GM18526 (cell line): ENCODE measurements around the gene ACAD8.

Experiments
- POLR2A ChIP-seq: IDR thresholded peaks from 3 replicates; pipeline ENCODE4 v1.6.1; 2011; ENCODE audit not compliant: insufficient read length; ENCODE audit errors: extremely low read depth

The ACAD8 gene

DNA sequence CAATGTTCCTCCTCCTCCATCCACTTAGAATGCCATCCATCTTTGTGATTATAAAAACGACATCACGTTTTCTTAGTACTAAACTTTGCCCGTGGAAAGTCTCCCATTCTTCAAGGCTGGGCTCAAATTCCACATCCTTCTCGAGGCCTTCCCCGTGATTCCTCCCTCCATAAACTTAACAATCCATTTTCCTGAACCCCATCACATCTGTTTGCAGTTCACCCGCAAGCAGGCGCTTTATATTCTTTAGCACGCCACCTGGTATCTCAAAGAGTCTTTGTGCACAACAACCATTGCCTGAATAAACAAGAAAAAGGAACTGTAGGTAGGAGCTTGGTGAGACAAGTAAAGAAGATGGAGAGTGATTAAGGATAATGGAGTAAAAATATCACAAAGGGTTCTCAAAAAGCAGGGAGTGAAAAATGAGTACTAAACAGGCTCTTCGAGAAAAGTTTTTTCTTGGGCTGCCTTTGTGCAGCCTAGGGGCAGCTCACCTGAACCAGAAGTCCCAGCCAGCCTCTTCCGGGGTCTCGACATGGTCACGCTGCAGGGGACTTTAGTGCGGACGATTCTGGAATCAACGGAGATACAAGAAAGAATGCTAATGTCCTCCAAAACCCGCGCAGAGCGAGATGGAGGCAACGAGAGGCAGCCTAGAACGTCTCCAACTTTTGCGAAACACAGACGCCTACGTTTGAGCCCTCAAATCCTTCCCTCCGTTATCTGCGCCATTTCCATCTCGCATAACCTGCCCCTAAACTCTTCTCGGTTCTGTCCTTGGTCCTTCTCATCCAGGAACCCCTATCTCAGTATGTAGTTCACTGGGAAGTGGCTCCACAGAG is 801 bp upstream of the ACAD8 start:
- TF ChIP-seq POLR2A: no peak

DNA sequence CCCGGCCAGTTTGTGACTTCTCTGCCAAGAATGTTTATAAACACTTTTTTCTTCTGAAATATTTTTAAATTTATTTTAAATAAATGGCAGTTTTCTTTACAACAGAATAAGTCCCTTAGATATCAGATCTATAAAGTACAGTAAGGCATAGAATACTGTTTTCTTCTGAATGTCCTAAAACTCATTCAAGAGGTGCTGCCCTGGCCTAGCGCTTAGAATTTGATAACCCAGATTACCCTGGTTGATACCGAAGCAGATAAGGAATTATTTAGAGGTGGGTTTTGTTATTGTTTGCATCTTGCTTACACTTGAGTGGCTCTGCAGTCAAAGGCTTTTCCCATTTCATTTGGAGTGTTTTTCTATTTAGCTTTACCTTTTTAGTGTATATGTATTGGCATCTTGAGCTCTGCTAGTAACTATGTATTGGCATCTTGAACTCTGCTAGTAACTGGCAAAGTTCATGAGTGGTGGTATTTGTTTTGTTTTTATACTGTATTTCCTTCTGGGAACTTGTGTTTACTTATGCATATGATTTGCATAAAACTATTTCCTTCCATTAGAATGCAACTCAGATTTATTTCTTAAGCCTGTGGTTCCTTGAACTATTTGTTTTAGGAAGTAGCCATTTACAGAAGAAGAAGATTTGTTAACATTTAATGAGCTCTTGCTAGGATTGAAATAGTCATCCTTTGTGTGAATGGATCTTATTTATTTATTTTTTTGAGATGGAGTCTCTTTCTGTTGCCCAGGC is 1.2 kb downstream of the ACAD8 start:
- TF ChIP-seq POLR2A: no peak

DNA sequence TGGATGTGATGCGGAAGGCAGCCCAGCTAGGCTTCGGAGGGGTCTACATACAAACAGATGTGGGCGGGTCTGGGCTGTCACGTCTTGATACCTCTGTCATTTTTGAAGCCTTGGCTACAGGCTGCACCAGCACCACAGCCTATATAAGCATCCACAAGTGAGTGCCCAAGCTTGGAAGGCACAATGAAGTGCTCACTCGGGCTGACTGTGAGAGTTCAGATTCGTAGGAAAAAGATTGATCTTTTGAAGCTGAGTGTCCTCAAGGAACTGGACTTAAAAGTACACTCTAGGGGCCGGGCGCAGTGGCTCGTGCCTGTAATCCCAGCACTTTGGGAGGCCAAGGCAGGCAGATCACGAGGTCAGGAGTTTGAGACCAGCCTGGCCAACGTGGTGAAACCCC is 3.7 kb downstream of the ACAD8 start:
- TF ChIP-seq POLR2A: no peak

DNA sequence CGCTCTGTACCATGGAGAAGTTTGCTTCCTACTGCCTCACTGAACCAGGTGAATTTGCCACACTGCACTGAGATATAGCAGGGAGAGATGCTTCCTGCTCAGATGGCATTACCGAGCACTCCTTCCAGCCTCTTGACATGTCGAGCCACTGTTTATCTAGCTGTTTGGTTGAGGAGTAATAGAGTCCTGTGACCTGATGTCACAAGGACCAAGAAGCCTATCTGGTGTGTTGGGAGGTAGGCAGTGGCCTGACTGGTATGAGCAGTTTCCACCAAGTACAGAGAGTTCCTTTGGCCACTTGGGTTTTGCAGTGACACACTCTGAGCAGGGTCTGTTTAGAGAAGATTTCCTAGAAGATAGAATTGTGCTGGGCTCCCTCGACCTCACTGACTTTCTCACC is 5.2 kb downstream of the ACAD8 start:
- no peak for TF ChIP-seq POLR2A

DNA sequence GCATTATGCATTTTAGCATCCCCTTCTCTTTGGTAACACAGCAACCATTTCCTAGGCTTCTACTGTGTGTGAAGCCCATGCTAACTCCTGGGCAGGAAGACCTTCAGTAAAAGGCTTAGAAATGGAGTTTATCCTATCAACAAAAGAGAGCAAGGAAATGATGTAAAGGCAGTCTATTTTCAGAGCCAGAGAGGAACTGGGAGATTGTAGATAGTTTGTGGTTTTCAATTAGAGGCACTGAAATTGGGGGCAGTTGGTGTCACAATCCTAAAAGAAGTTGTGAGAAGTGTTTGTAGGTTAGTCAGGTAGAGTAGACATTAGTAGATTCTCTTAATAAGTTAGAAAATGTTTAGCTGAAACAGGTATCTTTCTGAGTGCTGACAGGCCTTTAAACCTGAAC is 7.1 kb downstream of the ACAD8 start:
- no peak for TF ChIP-seq POLR2A

DNA sequence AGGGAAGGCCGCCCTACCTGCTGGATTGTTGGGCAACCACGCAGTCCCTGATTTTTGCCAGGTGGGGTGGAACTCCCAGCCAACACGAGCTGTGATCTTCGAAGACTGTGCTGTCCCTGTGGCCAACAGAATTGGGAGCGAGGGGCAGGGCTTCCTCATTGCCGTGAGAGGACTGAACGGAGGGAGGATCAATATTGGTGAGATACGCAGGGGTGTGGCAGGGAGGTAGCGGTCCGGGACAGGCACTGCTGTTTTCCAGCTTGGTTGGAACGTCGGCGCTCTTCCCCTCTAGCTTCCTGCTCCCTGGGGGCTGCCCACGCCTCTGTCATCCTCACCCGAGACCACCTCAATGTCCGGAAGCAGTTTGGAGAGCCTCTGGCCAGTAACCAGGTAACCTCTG is 7.6 kb downstream of the ACAD8 start:
- no peak for TF ChIP-seq POLR2A

DNA sequence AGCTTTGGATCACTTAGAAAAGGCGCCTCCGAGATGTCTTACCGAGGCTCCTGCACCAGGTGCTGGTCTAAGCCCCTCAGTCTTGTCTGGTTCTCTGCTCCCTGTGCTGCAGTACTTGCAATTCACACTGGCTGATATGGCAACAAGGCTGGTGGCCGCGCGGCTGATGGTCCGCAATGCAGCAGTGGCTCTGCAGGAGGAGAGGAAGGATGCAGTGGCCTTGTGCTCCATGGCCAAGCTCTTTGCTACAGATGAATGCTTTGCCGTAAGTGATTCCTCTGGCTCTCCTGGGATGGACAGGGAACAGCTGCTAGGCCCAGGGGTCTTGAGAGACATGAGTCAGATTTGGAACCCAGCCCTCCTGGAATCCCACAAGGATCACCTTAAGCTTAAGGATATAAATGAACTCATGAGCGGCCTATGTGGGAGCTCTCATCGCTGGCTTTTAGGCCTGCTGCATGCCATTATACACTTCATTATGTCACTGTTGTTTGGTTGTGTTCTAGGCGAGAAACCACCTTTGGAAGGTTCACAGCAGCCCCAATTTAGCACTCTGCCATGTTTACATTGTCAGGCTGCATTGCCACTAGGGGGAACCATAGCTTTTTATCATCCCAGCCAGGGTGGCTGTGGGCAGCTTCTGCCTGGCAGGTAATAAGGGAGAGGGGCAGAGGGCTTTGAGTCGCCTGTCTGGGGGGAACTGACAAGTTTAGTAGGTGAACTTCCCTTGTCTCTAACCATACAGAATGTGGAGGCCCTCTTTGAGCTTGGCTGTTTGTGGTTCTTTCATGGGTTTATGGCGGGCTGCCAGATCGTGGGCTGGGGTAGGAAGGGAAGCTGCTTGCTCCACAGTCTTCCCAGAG is 8.5 kb downstream of the ACAD8 start:
- TF ChIP-seq POLR2A: no peak

DNA sequence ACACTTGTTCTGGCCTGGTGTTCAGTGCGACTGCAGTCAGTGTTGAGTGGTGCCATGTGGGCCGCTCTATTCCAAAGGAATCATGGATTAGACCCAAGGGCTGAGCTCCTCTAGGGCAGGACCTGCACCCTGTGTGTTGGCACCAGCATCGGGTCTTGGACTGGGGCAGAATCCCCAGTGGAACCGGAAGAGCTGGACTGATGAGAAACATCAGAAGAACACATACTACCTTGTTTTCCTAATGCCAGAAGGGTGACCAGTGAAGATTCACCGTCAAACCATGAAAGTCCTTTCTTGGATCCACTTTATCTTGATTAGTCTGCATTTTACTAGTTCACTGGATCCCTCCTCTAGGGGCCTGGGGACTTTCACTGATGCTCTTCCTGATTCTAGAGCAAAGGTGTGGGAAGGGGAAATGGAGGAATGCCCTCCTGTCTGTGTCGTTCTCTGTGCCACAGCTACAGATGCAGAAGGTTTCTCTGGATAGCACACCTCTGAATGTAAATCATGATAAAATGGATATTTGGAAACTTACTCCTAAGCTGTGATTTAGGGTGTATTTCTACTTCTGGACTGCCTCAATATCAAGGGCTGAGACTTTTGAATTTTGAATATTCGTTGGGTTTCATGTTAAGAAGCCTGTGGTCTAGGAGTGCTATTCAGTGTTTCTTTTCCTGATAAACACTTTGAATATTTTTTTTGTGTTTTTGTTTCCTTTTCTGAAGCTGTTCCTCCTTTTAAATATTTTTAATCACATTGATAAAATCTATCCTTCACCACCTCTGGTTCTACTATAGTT is 11.8 kb downstream of the ACAD8 start:
- no peak for TF ChIP-seq POLR2A

DNA sequence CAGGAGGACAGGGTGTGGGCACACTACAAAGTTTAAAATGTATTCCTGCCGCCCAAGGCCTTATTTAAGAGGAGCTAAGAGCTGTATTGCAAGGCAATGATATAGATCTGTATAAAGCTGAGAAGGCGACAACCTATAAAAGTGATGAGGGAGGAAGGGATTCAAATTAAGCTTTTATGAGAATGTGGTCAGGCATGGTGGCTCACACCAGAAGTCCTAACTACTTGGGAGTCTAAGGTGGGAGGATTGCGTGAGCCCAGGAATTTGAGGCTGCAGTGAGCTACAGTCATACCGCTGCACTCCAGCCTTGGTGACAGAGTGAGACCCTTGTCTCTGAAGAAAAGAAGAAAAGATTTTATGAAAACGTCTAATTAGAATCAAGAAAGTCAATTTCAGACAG is 13.1 kb downstream of the ACAD8 start:
- no peak for TF ChIP-seq POLR2A

DNA sequence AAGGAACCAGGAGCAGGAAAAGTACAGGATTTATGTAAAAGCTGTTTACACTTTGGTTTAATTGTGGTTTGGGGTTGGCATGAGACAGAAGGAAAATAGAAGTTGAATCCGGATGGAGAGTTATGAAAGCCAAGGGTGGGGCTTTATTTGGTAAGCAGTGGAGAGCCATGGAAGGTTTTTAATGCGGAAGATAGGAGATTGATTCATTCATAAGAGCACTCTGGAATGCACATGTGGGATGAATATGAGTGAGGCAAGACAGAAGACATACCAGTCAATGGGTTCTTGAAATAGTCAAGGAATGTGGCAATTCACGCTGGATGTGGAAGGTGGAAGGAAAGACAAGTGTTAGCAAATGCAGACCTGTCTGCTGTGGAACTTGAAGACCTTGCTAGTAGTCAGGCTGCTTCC is 13.5 kb downstream of the ACAD8 start:
- no peak for TF ChIP-seq POLR2A

DNA sequence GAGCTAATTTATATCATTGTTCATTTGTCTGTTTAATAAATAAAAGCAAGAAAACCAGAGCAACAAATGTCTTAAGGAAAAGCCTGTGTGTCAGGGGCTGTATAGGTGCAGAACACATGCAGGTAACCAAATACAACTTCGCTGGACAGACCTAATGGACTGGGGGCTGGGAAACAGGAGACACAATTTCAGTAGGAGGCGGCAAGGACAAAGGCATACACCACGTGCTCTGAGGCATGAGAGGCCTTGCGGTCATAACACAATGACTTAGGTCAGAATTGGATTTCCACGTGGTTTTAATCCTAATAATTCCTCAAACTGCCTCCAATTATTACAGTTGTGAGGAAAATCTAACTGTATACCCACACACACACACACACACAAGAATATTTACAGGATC is 14.1 kb downstream of the ACAD8 start:
- no peak for TF ChIP-seq POLR2A

DNA sequence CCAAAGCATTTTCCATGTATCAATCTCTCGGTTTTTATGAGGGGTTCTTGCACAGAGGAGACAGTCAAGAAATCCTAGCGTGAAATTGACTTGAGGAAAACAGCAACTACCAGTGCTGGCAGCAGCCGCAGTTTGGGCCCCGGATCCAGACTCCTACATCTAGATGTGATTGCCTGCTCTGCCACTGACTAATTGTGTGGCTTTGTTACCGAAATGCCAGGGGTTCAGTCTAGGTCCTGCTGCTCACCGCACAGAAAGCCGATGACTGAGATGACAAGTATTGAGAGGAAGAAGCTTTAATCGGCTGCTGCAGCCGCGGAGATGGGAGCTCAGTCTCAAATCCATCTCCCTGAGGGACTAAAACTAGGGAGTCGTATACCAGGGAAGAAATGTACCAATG is 14.6 kb downstream of the ACAD8 start:
- TF ChIP-seq POLR2A: no peak

DNA sequence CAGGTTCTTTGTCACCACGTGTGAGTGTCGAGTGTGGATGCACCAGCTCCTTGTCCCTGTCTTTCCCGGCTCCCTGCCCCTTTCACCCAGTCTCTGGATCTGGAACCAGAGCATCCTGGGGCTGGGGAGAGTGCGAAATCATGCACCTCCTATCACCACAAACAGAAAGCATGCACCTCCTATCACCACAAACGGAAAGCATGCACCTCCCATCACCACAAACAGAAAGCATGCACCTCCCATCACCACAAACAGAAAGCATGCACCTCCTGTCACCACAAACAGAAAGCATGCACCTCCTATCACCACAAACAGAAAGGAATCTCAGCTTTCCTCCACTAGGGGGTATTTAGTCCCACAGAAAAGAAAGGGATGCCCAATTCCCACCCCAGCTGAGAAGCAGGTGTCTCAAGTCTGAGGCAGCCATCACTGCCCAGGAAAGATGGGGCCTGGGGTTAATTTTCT is 16.9 kb downstream of the ACAD8 start:
- no peak for TF ChIP-seq POLR2A

DNA sequence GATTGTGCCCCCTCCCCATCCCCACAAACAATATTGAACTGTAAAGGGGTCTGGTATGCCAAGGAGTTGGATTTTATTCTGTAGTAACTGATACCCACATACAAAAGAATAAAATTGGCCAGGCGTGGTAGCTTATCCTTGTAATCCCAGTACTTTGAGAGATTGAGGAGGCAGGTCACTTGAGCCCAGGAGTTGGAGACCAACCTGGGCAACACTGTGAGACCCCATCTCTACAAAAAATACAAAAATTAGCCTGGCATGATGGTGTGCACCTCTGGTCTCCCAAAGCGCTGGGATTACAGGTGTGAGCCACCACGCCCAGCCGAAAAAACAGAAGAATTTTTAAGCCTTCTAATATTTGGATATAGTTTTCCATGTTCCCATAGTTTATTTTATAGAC is 18.6 kb downstream of the ACAD8 start:
- TF ChIP-seq POLR2A: no peak

DNA sequence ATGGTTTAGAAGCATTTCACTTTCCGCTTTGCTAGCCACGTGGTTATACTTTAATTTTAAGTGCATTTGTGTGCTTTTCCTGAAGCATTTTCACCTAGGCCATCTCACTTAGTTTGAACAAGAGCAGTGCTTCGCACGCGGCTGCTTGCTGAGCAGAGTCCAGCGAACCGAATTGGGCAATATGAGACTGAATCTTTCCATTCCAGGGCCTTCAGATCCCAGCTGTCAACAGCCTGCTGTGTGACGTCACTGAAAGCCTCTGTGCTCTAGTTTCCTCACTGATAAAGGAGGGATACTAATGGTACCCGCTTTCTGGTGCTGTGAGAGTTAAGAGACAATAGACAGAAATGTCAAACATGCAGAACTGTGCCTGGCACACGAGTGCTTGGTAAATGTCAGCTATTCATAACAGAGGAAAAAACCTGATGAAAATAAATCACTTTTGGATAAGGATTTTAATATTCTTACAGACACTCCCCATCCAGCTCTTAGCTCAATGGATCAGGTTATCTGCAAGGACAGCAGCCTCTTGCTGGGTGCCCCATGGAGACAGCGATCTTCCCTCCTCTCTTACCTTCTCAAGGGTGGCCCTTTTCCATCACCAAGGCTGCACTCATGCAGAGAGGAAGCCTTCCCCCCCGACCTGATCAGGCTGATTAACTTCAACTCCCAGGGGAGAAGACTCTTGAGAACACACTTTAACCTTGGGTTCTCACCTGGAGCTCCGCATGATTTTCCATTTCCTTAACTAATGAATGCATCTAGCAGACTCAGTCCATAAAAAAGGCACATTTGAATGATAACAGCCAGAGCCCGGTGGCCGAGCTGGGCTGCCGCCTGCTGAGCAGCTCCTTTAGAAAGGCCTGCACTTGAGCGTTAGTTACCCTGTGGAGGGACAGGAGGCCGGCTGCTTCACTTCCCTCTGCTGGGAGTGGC is 19.3 kb downstream of the ACAD8 start:
- TF ChIP-seq POLR2A: no peak
